ENCODE measurements around the gene DDX56. TPM values are rescaled to one million over a fixed set of nuclear protein-coding genes. Genes with fewer than 3 reads are reported as not detected.
"Not testable (repeated sequence)": the region's sequence is repeated elsewhere in the genome, so short reads cannot be mapped to it uniquely, and the experiment has no call there.

DDX56 gene
- polyA plus RNA-seq, 4 donors, result 59.3 to 135 (median 79.2) TPM

DNA sequence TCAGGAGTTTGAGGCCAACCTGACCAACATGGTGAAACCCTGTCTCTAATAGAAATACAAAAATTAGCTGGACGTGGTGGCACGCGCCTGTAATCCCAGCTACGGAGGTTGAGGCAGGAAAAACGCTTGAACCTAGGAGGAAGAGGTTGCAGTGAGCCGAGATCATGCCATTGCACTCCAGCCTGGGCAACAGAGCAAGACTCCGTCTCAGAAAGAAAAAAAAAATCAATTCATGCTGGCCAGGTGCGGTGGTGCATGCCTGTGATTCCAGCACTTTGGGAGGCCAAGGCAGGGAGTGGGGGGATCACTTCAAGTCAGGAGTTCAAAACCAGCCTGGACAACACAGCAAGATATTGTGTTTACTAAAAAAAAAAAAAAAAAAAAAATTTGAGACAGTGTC, 23.5 kb upstream of the DDX56 start:
- not testable (repeated sequence) for DNase-seq (ENCODE audit: low read depth in 4 of 4, low spot score in 3 of 4)

DNA sequence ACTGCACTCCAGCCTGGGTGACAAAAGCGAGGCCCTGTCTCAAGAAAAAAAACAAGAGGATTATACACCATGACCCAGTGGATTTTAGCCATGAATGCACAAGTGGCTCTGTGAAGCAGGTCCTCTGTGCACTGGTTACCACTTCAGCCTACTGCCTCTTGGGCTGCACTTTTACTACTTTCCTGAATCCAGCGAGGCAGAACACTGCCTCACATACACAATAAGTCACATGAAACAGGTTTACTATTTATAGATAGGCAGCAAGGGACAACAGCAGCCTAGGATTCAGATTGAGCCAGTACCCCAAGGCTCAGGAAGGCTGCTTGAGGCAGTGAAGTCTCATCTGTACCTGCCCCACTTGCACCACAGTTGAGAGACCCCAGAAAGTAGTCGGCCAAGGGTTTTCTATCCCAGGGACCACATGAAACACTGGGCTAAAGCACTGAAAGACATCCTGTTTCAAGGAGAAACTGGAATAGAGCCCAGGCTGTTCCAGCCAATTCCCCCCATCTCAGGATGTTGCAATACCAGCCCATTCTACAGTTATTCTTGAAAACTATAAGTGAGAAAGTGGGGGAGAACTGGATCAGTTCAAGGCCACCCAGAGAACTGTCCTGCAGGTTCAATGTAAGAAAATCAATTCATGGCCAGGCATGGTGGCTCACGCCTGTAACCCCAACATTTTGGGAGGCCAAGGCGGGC, 22.4 kb upstream of the DDX56 start:
- no peak for DNase-seq (ENCODE audit: low read depth in 4 of 4, low spot score in 3 of 4)

DNA sequence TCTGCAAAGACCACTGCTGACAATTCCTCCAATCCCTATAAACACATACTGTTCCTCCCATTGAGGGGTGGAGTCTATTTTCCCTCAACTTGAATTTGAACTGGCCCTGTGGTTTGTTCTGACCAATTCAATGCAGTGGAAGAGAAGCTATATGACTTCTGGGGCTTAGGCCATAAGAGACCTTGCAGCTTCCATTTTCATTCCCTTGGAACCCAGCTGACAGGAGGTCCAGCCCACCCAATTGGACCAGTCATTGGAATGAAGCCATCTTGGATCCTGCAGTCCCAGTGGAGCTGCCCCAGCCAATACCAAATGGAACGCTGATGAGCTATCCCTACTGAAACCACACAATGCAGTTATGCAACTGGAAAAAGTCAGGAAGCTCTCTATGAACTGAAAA, 17.2 kb upstream of the DDX56 start:
- DNase-seq (ENCODE audit: low read depth in 4 of 4, low spot score in 3 of 4), result no peak

GRCh38 chr7:44587843-44588711, 14.4 kb upstream of the DDX56 start:
- DNase-seq (ENCODE audit: low read depth in 4 of 4, low spot score in 3 of 4), result no peak

DNA sequence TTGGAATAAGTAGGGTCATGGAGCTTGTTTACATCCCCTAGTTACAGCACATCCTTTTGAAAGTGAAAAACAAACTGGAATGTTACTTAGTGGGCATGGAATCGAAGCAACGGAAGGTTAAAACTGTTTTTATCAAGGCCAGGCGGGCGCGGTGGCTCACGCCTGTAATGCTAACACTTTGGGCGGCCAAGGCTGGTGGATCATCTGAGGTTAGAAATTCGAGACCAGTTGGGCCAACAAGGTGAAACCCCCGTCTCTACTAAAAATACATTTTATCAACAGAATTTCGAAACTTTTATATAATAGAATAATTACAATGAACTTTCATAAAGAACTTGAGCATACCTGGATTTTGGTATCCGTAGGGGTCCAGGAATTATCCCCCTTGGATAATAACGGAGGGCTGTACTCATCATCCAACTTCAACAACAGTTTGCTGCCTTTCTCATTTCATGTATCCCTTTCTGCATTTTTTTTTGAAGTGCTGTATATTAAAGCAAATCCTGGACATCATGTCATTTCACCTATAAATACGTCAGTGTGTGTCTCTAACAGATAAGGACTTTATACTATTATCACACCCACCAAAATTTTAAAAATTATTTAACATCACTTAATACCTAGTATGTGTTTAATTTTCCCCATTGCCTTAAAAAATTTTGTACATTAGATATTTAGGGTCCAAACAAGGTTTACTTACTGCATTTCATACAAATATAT, 9.6 kb upstream of the DDX56 start:
- no peak for DNase-seq (ENCODE audit: low read depth in 4 of 4, low spot score in 3 of 4)

- DNase-seq (ENCODE audit: low read depth in 4 of 4, low spot score in 3 of 4), result peak; percentile 94 to 96 (median 95)
These were observed 8.3 kb upstream of the DDX56 start, which contains the start of gene TMED4 for GRCh38 chr7:44581879-44582603. Gene TMED4, minus strand, starts transcription at chr7:44582231. Its CDS starts 25 bp downstream, at chr7:44582206.

- no peak for DNase-seq (ENCODE audit: low read depth in 4 of 4, low spot score in 3 of 4)
These were observed 7.5 kb upstream of the DDX56 start for GRCh38 chr7:44580945-44581878.

DNA sequence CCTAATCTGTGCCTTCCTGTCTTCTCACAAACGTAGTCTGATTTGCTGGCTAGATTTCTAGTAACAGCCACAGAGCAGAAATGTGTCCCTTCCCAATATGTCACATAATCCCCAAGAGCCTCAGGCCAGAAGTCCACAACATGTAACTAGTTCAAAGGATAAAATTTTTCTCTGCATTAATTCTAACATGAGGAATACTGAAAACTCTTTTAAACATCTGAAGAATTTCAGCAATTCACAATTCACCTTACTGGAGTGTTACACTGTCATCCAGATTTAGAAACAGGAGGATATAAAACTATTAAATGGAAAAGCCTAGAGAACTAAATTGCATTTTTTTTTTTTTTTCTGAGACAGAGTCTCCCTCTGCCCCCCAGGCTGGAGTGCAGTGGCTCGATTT, 2.5 kb upstream of the DDX56 start:
- no peak for DNase-seq (ENCODE audit: low read depth in 4 of 4, low spot score in 3 of 4)

DNA sequence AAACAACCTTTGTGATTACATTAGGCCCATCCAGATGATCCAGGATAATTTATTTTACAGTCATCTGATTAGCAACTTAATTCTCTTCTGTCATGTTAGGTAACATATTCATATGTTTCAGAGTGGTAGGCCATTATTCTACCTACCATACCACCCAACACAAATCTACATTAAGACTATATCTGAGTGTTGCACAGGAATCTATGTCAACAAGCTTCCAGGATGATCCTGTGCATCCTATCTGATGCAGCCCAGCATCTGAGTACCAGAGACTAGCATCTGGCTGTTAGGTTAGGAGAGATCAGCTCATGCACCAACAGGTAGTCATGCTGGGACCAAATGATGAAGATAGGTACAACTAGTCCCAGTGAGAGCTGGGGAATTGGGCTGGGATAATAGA, 1.3 kb upstream of the DDX56 start:
- no peak for DNase-seq (ENCODE audit: low read depth in 4 of 4, low spot score in 3 of 4)

DNA sequence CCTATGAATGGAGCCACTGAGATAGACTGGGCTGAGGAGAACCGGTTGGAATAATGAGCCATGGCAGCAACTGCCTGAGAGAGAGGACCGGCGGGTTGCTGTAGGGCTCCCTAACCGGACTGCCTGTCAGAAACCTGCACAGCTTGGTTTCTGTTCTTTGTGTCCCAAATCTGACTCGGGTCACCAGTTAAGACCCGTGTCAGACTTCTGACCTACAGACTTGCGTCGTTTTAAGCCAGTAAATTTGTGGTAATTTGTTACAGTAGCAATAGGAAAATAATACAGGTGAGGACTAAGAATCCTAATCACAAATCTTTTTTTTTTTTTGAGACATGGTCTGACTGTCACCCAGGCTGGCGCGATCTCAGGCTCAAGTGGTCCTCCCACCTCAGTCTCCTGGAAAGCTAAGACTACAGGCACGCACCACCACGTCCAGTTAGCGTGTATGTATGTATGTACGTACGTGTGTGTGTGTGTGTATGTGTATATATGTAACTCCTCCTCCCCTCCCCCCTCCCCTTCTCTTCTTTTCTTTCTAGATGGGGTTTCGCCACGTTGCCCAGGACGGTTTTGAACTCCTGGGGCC, 672 bp upstream of the DDX56 start:
- DNase-seq (ENCODE audit: low read depth in 4 of 4, low spot score in 3 of 4), result no peak

DNA sequence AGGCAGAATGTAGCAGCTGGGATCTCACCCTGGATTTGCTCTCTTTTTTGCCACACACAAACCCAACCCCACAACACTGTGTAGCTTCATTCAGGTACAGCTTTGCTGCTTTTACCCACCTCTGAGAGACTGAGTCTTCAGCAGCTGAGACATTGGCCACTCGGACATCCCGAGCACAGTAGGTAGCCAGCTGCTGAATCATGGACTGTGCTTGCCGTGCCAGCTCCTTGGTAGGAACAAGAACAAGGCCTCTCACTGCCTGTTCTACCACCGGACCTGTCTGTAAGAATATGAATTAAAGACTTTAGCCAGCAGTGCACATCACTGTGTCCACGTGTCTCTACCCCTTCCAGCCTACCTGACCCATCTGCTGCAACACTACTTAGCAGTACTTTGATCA, 937 bp downstream of the DDX56 start:
- DNase-seq (ENCODE audit: low read depth in 4 of 4, low spot score in 3 of 4), result no peak

GRCh38 chr7:44569959-44570358, 3.7 kb downstream of the DDX56 start:
- no peak for DNase-seq (ENCODE audit: low read depth in 4 of 4, low spot score in 3 of 4)

DNA sequence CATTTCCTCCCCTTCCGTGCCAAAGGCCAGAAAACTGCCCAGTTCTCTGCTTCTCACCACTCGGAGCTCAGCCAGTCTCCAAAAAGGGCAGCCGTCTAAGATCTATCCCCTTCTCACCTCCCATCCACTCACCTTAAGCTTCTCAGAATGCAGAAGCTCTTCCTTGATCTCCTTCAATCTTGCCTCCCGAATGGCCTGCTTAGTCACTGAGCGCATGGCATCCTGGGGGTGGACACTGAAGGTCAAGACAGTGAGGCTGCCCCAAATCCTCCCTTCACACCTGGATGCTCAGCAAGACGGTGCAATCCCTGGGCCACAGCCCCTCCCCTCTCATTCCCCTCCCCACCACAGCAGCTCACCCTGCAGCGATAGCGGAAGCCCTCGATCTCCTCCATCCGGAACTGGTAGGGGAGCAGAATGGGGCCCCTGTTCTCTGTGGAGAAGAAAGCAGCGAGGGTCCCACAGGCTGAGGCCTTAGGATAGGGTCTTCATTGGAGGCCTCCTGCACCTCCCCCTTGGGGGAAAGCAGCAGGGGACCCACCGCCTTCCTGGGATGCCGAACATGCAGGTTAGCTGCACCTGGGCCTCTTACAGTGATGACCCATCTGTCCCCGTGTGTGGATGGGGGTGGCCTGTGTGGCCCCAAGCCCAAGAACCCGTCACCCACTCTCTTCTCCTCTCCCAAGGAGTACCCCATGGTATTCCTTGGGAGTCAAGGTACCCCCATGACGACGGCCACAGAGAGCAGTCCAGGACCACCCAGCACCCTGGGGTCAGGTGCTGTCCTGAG, 4.7 kb downstream of the DDX56 start:
- no peak for DNase-seq (ENCODE audit: low read depth in 4 of 4, low spot score in 3 of 4)

GRCh38 chr7:44567884-44568283, 5.8 kb downstream of the DDX56 start:
- DNase-seq (ENCODE audit: low read depth in 4 of 4, low spot score in 3 of 4), result no peak

DNA sequence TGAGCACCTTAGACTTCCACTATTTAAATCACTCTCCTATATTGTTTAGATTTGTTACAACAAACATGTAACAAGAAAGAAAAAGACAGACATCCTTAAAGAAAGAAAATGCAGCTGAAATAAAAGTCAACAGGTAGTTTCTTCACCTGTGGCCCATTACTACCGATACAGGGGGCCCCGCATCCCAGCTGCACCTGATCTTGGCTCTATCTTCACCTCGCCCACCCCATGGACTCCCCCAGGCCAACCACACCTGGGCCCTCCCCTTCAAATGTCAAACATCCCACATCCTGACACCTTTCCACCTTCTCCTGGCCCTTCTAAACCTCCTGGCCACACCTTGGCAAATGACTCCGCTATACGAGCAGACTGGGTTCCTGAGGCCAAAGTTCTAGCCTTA, 7.0 kb downstream of the DDX56 start:
- no peak for DNase-seq (ENCODE audit: low read depth in 4 of 4, low spot score in 3 of 4)

DNA sequence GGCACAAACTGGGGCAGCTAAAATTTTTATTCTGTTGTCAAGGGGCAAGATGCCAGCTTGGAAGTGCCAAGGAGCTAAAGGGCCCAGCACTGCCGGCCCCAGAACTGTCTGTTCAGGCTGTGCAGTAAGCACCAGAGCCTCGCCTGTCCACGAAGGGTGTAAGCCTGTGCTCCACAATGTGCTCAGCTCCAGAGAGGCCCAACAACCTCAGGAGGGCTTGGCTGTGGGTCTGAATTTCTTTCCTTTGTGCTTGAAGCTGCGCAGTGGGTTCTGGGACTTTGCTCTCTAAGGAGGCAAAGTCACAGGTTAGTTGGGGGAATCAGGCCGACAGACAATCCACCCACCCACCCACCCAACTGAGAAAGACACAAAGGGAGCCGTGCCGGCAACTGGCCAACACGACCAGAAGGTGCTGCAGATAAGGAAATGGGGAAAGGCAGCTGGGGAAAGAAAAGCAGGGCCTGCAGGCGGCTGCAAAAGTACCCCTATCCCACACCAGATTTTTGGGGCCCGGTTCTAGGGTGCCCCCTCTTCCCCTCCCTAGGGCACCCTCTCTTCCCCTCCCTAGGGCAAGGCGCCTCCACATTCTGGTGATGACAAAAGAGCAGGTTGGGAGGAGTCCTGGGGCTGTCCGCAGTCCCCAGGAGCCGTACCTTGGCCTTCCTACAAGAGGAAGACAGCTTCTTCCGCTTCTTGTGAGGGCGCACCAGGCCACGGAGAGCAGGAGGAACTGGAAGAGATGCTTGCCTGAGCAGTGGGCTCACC, 7.7 kb downstream of the DDX56 start:
- no peak for DNase-seq (ENCODE audit: low read depth in 4 of 4, low spot score in 3 of 4)

DNA sequence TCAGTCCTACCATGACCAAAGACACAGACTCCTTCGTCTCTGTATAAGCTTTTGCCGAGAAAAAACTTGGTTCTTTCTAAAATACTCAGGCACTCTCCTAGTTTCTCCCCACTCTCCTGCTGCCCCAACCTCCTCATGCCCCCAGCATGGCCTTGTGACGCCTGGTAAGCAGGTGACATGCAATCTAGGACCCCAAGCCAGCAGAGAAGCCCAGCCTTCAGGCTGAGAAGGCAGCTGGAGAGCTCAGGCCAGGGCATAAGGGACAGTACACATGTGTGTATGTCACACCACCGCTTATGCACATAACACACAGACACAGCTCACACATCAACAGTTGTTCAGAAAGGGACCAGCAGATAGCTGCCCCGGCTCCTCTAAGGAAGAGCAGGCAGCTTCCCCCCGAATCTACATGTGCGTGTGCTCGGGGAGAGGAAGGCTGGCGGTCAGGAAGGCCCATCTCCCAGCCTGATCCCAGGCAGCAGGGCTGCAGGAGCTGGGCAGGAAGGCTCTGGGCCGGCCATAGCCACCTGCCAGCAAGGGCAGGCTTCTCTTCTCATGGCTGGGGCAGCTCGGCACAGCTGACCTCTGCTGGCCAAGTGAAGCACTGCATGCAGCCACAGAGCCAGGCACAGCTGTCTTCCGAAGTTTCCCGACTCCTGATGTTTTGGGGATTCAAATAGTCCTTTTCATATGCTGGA, 8.5 kb downstream of the DDX56 start:
- DNase-seq (ENCODE audit: low read depth in 4 of 4, low spot score in 3 of 4), result no peak

Measured in left renal pelvis (tissue), 4 donors.